Measurements from ENCODE around the gene CLMN. TPM values are rescaled to one million over a fixed set of nuclear protein-coding genes. Genes with fewer than 3 reads are reported as not detected.

Gene CLMN
- total and polyA plus RNA-seq, 2 of the 8 experiments (the other 6 are each of a cell fraction or from before 2014, with no cell fraction given): 1.6 to 8.2 TPM

DNA sequence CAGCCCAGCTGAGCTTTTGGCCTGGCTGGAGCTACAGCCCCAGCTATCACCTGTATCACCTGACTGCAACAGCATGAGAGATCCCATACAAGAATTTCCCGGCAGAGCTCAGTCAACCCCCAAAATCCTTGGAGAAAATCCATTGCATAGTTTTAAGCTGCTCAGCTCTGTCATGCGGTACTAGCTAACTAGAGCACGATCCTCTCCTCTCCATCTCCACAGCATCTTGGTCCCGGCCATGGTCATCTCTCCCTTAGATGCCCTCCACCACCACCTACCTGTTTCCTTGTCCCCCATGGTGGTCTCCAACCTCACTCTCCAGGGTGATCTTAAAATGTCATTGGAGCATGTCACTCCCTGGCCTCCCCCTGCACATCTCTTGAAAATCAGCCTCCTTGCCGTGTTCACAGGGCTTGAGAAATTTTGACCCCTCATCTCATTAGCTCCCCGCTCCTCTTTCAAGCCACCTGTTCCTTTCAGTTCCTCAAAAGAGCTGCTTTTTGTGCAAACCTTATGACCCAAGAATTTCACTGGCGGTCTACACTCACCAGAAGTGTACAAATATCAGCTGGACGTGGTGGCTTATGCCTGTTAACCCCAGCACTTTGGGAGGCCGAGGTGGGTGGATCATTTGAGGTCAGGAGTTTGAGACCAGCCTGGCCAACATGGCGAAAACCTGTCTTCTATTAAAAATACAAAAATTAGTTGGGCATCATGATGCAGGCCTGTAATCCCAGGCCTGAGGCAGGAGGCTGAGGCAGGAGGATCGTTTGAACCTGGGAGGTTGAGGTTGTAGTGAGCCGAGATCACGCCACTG lies 8.1 kb upstream of the CLMN start (continued):
- TF ChIP-seq, protein P1, sequence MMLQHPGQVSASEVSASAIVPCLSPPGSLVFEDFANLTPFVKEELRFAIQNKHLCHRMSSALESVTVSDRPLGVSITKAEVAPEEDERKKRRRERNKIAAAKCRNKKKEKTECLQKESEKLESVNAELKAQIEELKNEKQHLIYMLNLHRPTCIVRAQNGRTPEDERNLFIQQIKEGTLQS (IDR thresholded peaks at IDR 0.05; ENCODE audit: insufficient read depth, low read depth, low read length): no peak
- TF ChIP-seq RXRA (IDR thresholded peaks at IDR 0.05; ENCODE audit: insufficient read depth, low read depth, low read length) (no peak), KDM1A (IDR thresholded peaks at IDR 0.05; ENCODE audit: borderline replicate concordance, low read length) (no peak), SRF (IDR thresholded peaks at IDR 0.05; ENCODE audit: low read depth, low read length) (no peak)
- TF ChIP-seq, protein P2, sequence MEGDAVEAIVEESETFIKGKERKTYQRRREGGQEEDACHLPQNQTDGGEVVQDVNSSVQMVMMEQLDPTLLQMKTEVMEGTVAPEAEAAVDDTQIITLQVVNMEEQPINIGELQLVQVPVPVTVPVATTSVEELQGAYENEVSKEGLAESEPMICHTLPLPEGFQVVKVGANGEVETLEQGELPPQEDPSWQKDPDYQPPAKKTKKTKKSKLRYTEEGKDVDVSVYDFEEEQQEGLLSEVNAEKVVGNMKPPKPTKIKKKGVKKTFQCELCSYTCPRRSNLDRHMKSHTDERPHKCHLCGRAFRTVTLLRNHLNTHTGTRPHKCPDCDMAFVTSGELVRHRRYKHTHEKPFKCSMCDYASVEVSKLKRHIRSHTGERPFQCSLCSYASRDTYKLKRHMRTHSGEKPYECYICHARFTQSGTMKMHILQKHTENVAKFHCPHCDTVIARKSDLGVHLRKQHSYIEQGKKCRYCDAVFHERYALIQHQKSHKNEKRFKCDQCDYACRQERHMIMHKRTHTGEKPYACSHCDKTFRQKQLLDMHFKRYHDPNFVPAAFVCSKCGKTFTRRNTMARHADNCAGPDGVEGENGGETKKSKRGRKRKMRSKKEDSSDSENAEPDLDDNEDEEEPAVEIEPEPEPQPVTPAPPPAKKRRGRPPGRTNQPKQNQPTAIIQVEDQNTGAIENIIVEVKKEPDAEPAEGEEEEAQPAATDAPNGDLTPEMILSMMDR (IDR thresholded peaks at IDR 0.05; ENCODE audit: control extremely low read depth in 1 of 3, insufficient read depth in 1 of 3, low read depth in 1 of 3, low read length in 3 of 3): no peak

All from H1 (cell line).